SK-N-SH (cell line): Measurements from ENCODE around the gene TICRR. TPM values are rescaled to one million over a fixed set of nuclear protein-coding genes. Genes with fewer than 3 reads are reported as not detected.

Experiments used
- CTCF ChIA-PET: fragments of 300-600, 350-600 bp; formaldehyde crosslinking; extraction: SDS; loops from one replicate; lab custom pipeline; 2021; lab: Yijun Ruan, JAX
- POLR2A ChIA-PET: fragments of 350-600 bp; sonication (Branson Sonifier 250); formaldehyde crosslinking; extraction: SDS; loops from one replicate; lab custom pipeline; 2020; ENCODE audit warnings: antibody characterized with exemption, inconsistent platforms; lab: Yijun Ruan, JAX
- DNase-seq: peaks from one replicate; pipeline ENCODE4 v3.0.0; 2012
- H2AFZ ChIP-seq: fragments of 200-600 bp; sonication (generic); 2 replicates; pipeline ENCODE4 v1.8.1; 2016; ENCODE audit warnings: antibody characterized with exemption, mild to moderate bottlenecking, low read depth
- H3F3A ChIP-seq: fragments of 200-600 bp; sonication (generic); replicated peaks from 2 replicates; pipeline ENCODE3; 2016; ENCODE audit warnings: antibody characterized with exemption, mild to moderate bottlenecking; ENCODE audit not compliant: insufficient read depth
- H3K27ac ChIP-seq, 2 experiments: fragments of 200-500 bp in 1 of 2; fragments of 200-600 bp in 1 of 2; sonication (Bioruptor generic) in 1 of 2; sonication (generic), shearing (Covaris generic) in 1 of 2; 2 replicates each; pipeline versions ENCODE4 v1.5.1 to v1.6.1; 2014 to 2016; ENCODE audit warnings: low read depth in 2 of 2, inconsistent platforms in 1 of 2, low read length in 1 of 2, mild to moderate bottlenecking in 1 of 2, mixed read lengths in 1 of 2
- H3K27me3 ChIP-seq: fragments of 200-600 bp; sonication (generic), shearing (Covaris generic); 2 replicates; pipeline ENCODE4 v1.6.1; 2016; ENCODE audit warnings: mixed run types; ENCODE audit not compliant: insufficient read depth
- H3K36me3 ChIP-seq, 2 experiments: fragments of 200-500 bp in 1 of 2; fragments of 200-600 bp in 1 of 2; sonication (Bioruptor generic) in 1 of 2; sonication (generic) in 1 of 2; replicated peaks in 1 of 2; 2 replicates each; pipeline versions ENCODE3 to v1.5.1; 2014 to 2016; ENCODE audit warnings: low read length in 1 of 2, mild to moderate bottlenecking in 1 of 2; ENCODE audit not compliant: insufficient read depth in 2 of 2, control insufficient read depth in 1 of 2
- H3K4me1 ChIP-seq, 2 experiments: fragments of 200-500 bp in 1 of 2; fragments of 200-600 bp in 1 of 2; sonication (Bioruptor generic) in 1 of 2; sonication (generic), shearing (Covaris generic) in 1 of 2; 2 replicates each; pipeline versions ENCODE4 v1.5.1 to v1.6.1; 2014 to 2016; ENCODE audit warnings: low read depth in 1 of 2, low read length in 1 of 2, mixed run types in 1 of 2; ENCODE audit not compliant: insufficient read depth in 2 of 2, control insufficient read depth in 1 of 2
- H3K4me2 ChIP-seq: fragments of 200-600 bp; sonication (generic), shearing (Covaris generic); 2 replicates; pipeline ENCODE4 v1.6.1; 2017; ENCODE audit warnings: mixed run types
- H3K4me3 ChIP-seq, 2 experiments: fragments of 200-500 bp in 1 of 2; fragments of 200-600 bp in 1 of 2; sonication (Bioruptor generic) in 1 of 2; sonication (generic), shearing (Covaris generic) in 1 of 2; 2 replicates each; pipeline versions ENCODE4 v1.5.1 to v1.8.1; 2014 to 2016; ENCODE audit warnings: low read depth in 2 of 2, inconsistent platforms in 1 of 2, low read length in 1 of 2, mild to moderate bottlenecking in 1 of 2, mixed read lengths in 1 of 2, moderate library complexity in 1 of 2
- H3K79me2 ChIP-seq: fragments of 200-600 bp; sonication (generic); 2 replicates; pipeline ENCODE4 v1.8.1; 2017; ENCODE audit warnings: mild to moderate bottlenecking; ENCODE audit not compliant: insufficient read depth
- H3K9ac ChIP-seq: fragments of 200-600 bp; sonication (generic); 2 replicates; pipeline ENCODE4 v1.6.1; 2017; ENCODE audit warnings: mixed run types
- H3K9me2 ChIP-seq: fragments of 200-600 bp; sonication (generic); 2 replicates; pipeline ENCODE4 v1.6.1; 2017; ENCODE audit warnings: mixed run types
- H3K9me3 ChIP-seq: fragments of 200-600 bp; sonication (generic); 2 replicates; pipeline ENCODE4 v1.6.1; 2017; ENCODE audit warnings: mixed run types, mild to moderate bottlenecking, moderate library complexity
- H4K20me1 ChIP-seq: fragments of 200-600 bp; sonication (generic); 2 replicates; pipeline ENCODE4 v1.6.1; 2017; ENCODE audit warnings: mild to moderate bottlenecking, mixed run types; ENCODE audit not compliant: insufficient read depth
- NRF1 ChIP-seq: IDR thresholded peaks from 2 replicates; pipeline ENCODE4 v1.6.1; 2012; ENCODE audit warnings: low read depth, mild to moderate bottlenecking, low read length
- POLR2AphosphoS5 ChIP-seq: IDR thresholded peaks from 2 replicates; pipeline ENCODE4 v1.6.1; 2012; ENCODE audit warnings: low read depth, low read length
- RAD21 ChIP-seq: IDR thresholded peaks from 2 replicates; pipeline ENCODE4 v1.6.1; 2012; ENCODE audit warnings: mild to moderate bottlenecking, low read length
- SIN3A ChIP-seq: IDR thresholded peaks from 2 replicates; pipeline ENCODE4 v1.6.1; 2012; ENCODE audit warnings: low read depth, mild to moderate bottlenecking, low read length, moderate library complexity, borderline replicate concordance
- WGBS: methylation state at CpG from one replicate; pipeline ENCODE4 v1.1.6; 2017; ENCODE audit warnings: low lambda C conversion rate; 5-methylcytosine and 5-hydroxymethylcytosine counted together
- polyA plus RNA-seq, 3 experiments: library from polyadenylated mRNA; depleted of rRNA; stranded (reverse); fragments of >200 nt; gene quantifications; 2 replicates each; pipeline ENCODE4 v1.2.3, GENCODE V29; 2012
- TF ChIP-seq, protein P1 (sequence below): IDR thresholded peaks from 2 replicates; pipeline ENCODE4 v1.4.0; 2012; ENCODE audit warnings: low read depth, borderline replicate concordance
- TF ChIP-seq, protein P2 (sequence below): fragments of 200-600 bp; sonication (generic); IDR thresholded peaks from 2 replicates; pipeline ENCODE4 v1.6.1; 2017; ENCODE audit warnings: antibody characterized with exemption, mild to moderate bottlenecking, moderate library complexity
- TF ChIP-seq, protein P3 (sequence below): fragments of 150-350 bp; IDR thresholded peaks from 2 replicates; pipeline ENCODE4 v1.6.1; 2016; ENCODE audit warnings: mild to moderate bottlenecking, low read depth, low read length

TICRR gene
- polyA plus RNA-seq, 1 of the 3 experiments (the other 2 are of a cell fraction), result 3.2 TPM

GRCh38 chr15:89673165-89673512, 97.9 kb downstream of the TICRR start:
- Histone ChIP-seq H4K20me1 (no peaks in the 10 kb centered on the region), H3K36me3 (no peaks in the 10 kb centered on the region), H3K9ac (no peak overlapping the region), H3K27me3 (no peaks in the 10 kb centered on the region), H2AFZ (no peak overlapping the region), H3F3A (no peaks in the 10 kb centered on the region), H3K79me2 (no peaks in the 10 kb centered on the region), H3K9me2 (no peaks in the 10 kb centered on the region), H3K9me3 (no peaks in the 10 kb centered on the region), H3K4me3 (no peak overlapping the region; a peak in 1 of 4 replicates), H3K27ac (peak overlapping the region in 1 of 2 experiments; percentile 75; a peak in 2 of 4 replicates), H3K4me1 (peaks cover 0 to 22% of the 10 kb centered on the region in 2 experiments; a peak in 1 of 4 replicates), H3K4me2 (no peak overlapping the region)
- peak; percentile 81 for DNase-seq
- 0 out of 2 replicates have a peak, but pooled peaks have one; percentile 20 for TF ChIP-seq RAD21
- TF ChIP-seq, protein P1, sequence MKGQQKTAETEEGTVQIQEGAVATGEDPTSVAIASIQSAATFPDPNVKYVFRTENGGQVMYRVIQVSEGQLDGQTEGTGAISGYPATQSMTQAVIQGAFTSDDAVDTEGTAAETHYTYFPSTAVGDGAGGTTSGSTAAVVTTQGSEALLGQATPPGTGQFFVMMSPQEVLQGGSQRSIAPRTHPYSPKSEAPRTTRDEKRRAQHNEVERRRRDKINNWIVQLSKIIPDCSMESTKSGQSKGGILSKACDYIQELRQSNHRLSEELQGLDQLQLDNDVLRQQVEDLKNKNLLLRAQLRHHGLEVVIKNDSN, result no peak
- TF ChIP-seq SIN3A, result no peak
- TF ChIP-seq, protein P2, sequence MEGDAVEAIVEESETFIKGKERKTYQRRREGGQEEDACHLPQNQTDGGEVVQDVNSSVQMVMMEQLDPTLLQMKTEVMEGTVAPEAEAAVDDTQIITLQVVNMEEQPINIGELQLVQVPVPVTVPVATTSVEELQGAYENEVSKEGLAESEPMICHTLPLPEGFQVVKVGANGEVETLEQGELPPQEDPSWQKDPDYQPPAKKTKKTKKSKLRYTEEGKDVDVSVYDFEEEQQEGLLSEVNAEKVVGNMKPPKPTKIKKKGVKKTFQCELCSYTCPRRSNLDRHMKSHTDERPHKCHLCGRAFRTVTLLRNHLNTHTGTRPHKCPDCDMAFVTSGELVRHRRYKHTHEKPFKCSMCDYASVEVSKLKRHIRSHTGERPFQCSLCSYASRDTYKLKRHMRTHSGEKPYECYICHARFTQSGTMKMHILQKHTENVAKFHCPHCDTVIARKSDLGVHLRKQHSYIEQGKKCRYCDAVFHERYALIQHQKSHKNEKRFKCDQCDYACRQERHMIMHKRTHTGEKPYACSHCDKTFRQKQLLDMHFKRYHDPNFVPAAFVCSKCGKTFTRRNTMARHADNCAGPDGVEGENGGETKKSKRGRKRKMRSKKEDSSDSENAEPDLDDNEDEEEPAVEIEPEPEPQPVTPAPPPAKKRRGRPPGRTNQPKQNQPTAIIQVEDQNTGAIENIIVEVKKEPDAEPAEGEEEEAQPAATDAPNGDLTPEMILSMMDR, result peak; percentile 49
- TF ChIP-seq, protein P3, sequence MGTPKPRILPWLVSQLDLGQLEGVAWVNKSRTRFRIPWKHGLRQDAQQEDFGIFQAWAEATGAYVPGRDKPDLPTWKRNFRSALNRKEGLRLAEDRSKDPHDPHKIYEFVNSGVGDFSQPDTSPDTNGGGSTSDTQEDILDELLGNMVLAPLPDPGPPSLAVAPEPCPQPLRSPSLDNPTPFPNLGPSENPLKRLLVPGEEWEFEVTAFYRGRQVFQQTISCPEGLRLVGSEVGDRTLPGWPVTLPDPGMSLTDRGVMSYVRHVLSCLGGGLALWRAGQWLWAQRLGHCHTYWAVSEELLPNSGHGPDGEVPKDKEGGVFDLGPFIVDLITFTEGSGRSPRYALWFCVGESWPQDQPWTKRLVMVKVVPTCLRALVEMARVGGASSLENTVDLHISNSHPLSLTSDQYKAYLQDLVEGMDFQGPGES, result no peak
- no peak for TF ChIP-seq NRF1
- POLR2A ChIA-PET, result interaction anchor here (1.0 kb wide), 1 partner anchor 221 kb away, joined by 3 read pairs; the partner anchor contains the start of gene AP3S2
- WGBS, result 63% methylated on average over 6 of the region's 12 CpGs
- CTCF ChIA-PET, result interaction anchor here (0.6 to 5.4 kb wide), 19 partner anchors 8 to 337 kb away, joined by 3 to 36 read pairs (median 4); partner anchors contain the start of genes KIF7, PEX11A and WDR93

- H3K4me1 ChIP-seq, result peaks cover 0 to 22% of the 10 kb centered on the region in 2 experiments; a peak in 1 of 4 replicates
- ChIA-PET CTCF (interaction anchor here (2.2 to 5.4 kb wide), 4 partner anchors 13 to 30 kb away, joined by 9 to 36 read pairs (median 25); partner anchors contain the start of genes PEX11A and WDR93), POLR2A (no interaction called here)
- WGBS, result 85% methylated on average over 4 of the region's 4 CpGs
- H4K20me1 ChIP-seq, result no peaks in the 10 kb centered on the region
- no peaks in the 10 kb centered on the region for H3K79me2 ChIP-seq
- no peak overlapping the region for H3K9ac ChIP-seq
- no peak for DNase-seq
- H3K4me2 ChIP-seq, result no peak overlapping the region
- H3K9me3 ChIP-seq, result no peaks in the 10 kb centered on the region
- H3F3A ChIP-seq, result peaks cover 1% of the 10 kb centered on the region
- TF ChIP-seq POLR2AphosphoS5 (no peak), RAD21 (peak; percentile 11; the same call in 1 of the 2 replicates)
- TF ChIP-seq, all 33 proteins: peak for 1
- Histone ChIP-seq H3K4me3 (no peak overlapping the region), H2AFZ (no peak overlapping the region), H3K27me3 (no peaks in the 10 kb centered on the region), H3K9me2 (no peaks in the 10 kb centered on the region), H3K36me3 (no peaks in the 10 kb centered on the region), H3K27ac (no peak overlapping the region)
Observed at GRCh38 chr15:89674526-89674925, 99.3 kb downstream of the TICRR start.
